ENCODE measurements around the gene PAX5.

The PAX5 gene

DNA sequence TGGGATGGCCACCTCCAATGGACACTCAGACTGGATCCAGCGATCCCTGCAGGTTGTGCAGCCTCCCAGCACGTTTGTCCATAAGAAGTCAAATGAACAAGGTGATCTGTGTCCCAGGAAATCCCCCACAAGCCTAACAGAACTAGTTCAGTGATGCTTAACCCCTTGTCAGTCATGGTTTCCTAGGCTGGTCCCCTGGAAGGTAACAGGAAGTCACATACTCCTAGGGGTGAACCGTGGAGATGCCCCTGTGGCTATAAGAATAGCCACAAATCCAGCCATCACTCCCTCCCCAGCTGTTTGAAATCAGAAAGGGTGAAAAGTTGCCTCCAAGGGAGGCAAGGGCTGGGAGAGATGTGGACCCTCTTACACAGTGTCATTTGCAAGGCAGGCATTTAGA lies 22.5 kb downstream of the PAX5 start:
- no peak for DNase-seq

DNA sequence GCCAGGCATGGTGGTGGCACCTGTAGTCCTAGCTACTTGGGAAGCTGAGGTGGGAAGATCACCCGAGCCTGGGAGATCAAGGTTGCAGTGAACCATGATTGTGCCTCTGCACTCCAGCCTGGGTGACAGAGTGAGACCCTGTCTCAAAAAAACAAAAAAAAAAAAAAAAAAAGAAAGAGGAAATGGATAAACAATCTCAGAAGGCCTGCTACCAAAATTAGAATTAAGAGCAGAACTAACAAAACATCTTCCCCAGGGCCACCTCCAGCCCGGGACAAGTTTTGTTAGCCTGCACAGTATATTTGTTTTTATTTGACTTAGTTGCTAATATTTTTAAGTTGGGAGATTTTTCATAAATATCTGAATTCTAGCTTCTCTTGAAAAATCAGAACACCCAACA lies 23.1 kb downstream of the PAX5 start:
- DNase-seq: no peak

- no peak for DNase-seq
These were observed 23.9 kb downstream of the PAX5 start for GRCh38 chr9:37010180-37010579.

DNA sequence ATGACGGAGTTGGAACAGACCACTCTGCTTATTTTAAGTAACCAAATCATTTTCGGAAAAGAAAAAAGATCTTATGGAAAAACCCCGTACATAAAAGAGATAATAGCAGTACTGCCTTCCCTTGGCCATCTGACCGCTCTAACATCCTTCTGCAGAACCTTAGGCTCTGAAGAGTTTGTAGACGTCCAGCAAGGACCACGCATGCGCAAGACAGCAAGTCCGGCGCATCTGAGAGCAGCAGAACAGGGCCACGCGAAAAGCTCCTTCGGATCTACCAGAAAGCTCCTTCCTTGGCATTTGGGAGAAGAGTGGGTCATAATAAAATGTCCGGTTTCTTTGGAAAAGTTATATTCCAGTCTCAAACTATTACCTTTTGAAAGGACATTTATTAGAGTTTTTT lies 26.8 kb downstream of the PAX5 start:
- no peak for DNase-seq

DNA sequence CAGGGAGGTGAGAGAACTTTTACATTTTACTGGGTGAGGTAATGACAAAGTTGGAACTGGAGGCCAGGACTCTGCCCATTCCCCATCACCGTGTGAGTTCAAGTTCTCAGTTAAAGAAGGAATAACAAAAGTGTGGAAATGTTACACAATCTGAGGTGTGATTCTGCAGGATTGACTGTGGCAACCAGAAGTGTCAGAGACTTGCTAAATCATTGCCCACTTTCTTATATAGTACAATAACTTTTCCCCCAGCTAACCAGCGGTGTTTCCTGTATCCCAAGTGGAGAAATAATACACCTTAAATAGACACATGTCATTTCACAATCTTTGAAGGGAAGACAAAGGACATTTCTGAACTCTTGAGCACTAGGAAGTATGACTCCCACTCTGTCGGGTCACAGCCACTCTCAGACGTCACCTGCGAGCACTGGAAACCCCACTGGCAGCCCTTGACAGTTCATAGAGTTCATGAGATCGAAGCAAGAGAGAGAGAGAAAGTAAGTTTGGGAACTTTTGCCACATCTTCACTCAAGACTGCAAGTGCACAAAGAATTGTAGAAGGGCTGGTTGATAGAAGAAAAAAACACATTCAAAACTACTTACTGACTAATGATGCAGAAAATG lies 28.4 kb downstream of the PAX5 start:
- no peak for DNase-seq

DNA sequence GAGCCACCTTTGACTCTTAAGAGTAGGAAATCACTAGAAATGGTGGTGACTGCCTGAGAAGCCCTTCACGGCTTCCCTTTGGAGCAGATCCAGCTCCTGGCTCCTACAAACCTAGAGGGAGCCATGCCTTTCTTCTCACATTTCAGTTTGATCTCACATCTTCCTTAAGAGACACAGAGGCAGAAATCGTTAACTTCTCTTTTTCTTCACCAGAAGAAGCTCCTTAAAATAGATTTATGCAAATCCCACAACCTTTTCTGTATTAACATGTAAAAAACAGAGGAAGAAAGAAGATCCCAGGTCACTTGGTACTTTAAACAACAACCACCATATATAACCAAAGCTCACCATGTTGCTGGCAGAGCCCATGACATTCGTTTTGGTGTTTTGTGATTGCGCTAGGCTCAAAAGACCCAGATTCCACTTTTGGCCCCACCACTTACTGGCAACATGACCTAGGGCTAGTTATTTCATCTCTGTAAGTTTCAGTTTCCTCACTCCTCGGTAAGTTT lies 29.6 kb downstream of the PAX5 start:
- DNase-seq: no peak

GRCh38 chr9:37002413-37003217 lies 31.5 kb downstream of the PAX5 start:
- peak; percentile 49 for DNase-seq

DNA sequence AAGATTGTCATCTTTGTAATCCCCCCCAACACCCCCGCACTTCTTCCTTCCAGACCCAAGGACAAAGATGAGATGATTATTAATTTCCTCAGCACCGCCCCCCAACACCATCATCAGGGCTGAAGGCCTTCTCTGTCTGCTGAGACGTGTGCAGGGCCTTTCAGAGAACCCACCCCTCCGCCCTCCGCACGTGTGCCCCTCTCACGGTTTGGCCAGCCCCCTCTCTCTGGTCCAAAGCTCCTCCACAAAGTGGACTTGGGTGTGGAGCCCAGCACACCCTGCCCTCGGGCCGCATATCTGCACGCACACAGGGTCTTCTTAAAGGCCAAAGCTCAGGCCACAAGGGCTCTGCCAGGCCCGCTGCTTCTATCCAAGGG lies 32.0 kb downstream of the PAX5 start:
- DNase-seq: peak; percentile 39

GRCh38 chr9:37001459-37001858 lies 32.6 kb downstream of the PAX5 start:
- DNase-seq: peak; percentile 61

GRCh38 chr9:36999728-37000333 lies 34.2 kb downstream of the PAX5 start:
- DNase-seq: no peak

- DNase-seq: no peak
These were observed 36.7 kb downstream of the PAX5 start for GRCh38 chr9:36997414-36997813.

- DNase-seq: no peak
These were observed 37.4 kb downstream of the PAX5 start for GRCh38 chr9:36996706-36997086.

DNA sequence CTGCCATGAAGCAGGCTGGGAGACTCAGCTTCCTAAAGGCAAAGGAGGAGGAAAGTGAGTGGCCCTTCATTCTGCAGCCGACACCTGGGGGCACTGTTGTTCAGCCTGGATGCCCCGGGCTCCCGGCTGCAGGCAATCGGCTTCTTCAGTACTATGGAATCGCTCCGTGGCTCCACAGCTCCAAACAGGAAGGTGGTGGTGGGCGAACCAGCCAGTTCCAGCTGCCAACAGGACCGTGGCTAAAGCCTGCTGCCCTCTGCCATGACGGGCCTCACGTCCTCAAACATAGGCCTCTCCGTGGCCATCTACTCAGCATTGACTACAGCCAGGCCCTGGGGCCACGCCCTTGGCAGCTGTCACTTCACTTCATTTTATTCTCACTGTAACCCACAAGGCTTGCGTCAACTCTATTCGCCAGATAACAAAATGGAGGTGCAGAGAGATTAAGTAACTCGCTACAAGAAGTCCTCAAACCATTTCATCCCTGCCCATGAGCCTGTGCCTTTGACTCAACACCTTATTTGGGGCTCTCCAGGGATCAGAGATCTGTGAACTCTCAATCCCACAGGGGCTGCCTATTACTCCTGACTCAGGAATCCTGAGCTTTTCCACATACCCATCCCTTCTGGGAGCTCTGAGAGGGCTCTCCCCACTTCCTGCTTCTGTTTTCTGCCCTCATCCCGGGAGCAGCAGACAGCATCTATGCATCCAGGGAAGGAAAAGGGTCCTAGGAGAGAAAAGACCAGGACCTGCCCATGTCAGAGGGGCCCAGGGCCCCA lies 38.0 kb downstream of the PAX5 start:
- peak; percentile 81 for DNase-seq

DNA sequence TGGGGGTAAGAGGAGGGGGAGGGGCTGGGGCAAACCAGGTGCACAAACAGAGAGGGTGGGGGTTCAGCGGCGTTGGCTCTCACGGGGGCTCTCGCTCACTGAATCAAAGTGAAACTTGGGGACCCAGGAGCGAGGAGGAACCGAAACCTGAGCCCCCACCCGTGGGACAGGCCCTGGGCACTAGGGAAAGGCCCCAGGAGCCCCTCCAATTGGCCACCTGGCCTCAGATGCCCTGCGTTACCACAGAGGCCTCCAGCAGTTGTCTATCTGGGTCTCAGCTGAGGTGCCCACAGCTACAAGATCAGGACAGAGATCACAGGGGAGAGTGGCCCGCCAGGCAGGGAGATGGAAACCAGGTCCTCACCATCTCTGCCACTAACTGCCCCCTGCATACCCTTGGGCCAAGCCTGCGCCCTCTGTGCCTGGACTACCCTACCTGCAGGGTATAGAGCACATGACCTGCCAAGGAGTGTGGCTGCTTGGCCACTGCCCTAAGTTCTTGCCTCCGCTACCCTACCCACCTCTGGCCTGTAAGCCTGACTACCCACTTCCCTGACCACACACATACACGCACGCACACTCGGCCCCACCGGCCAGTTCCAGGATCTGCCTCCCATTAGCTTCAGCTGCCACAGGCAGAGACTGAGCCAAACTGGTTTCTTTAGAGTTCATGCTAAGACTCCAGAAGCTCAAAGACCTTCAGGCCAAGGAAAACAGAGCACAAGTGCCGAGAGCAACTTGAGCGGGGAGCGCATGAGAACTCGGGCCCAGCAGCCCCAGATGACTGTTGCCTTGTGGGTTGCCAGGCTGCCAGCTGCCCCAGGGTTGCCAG lies 39.9 kb downstream of the PAX5 start:
- no peak for DNase-seq

- no peak for DNase-seq
These were observed 41.4 kb downstream of the PAX5 start for GRCh38 chr9:36992501-36993316.

GRCh38 chr9:36991516-36992134 lies 42.4 kb downstream of the PAX5 start:
- DNase-seq: peak; percentile 57

GRCh38 chr9:36988848-36989247 lies 45.2 kb downstream of the PAX5 start:
- no peak for DNase-seq

GRCh38 chr9:36987891-36988290 lies 46.2 kb downstream of the PAX5 start:
- DNase-seq: peak; percentile 40

DNA sequence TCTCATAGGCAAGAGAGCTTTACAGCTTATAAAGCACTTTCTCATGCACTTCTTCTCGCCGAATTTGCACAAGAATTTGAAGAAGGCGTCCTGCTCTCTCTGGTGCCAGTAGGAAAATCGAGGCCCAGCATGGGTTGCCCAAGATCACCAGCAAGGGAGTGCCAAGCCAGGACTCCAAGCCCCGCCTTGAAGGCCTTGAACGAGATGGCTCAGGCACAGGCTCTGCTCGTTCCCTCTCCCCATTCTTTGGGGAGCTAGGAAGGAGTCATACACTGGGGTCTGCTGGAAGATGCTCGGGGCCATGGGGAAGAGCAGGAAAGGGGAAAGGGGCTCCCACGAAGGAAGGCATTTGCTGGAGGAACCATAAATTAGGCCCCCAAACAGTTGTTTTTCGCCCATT lies 46.7 kb downstream of the PAX5 start:
- peak; percentile 31 for DNase-seq

- DNase-seq: peak; percentile 74
These were observed 47.3 kb downstream of the PAX5 start for GRCh38 chr9:36986468-36987408.
